HEK293 (cell line): Measurements from ENCODE around the gene GALNTL6.

Source experiments
- CTCF ChIA-PET: fragments of 350-600 bp; formaldehyde crosslinking; extraction: SDS; loops from one replicate; lab custom pipeline; 2021; ENCODE audit warnings: antibody characterized with exemption; lab: Yijun Ruan, JAX
- POLR2A ChIA-PET: fragments of 300-600 bp; formaldehyde crosslinking; extraction: SDS; loops from one replicate; lab custom pipeline; 2020; ENCODE audit warnings: antibody characterized with exemption, inconsistent platforms; lab: Yijun Ruan, JAX
- H3K27ac ChIP-seq: fragments of 200-500 bp; sonication (Bioruptor generic); 2 replicates; pipeline ENCODE4 v1.5.1; 2014; ENCODE audit warnings: low read depth, low read length, control low read depth, inconsistent platforms; ENCODE audit errors: extremely low read depth
- H3K36me3 ChIP-seq, 2 experiments: fragments of 200-500 bp in 1 of 2; sonication (Bioruptor generic) in 1 of 2; 1 replicate in 1 of 2; 2 replicates in 1 of 2; pipeline ENCODE4 v1.5.1; 2014 to 2017; ENCODE audit warnings: inconsistent platforms in 2 of 2, low read length in 2 of 2; ENCODE audit not compliant: control insufficient read depth in 2 of 2, insufficient read depth in 1 of 2
- H3K4me1 ChIP-seq: fragments of 200-500 bp; sonication (Bioruptor generic); 2 replicates; pipeline ENCODE4 v1.5.1; 2014; ENCODE audit warnings: mild to moderate bottlenecking, low read length, inconsistent platforms; ENCODE audit not compliant: control insufficient read depth, insufficient read depth
- H3K4me3 ChIP-seq: 2 replicates; pipeline ENCODE4 v1.5.1; 2011; ENCODE audit warnings: low read depth, mild to moderate bottlenecking, control low read depth, low read length, moderate library complexity
- H3K9me3 ChIP-seq: fragments of 200-500 bp; sonication (Bioruptor generic); 2 replicates; pipeline ENCODE4 v1.5.1; 2014; ENCODE audit warnings: low read depth, low read length, inconsistent platforms; ENCODE audit not compliant: control insufficient read depth, insufficient read depth
- CTCF ChIP-seq: fragments of 450-650 bp; formaldehyde crosslinking; IDR thresholded peaks from 2 replicates; pipeline ENCODE4 v1.5.1; 2016; ENCODE audit warnings: missing biosample characterization, missing genetic modification characterization
- GFI1B ChIP-seq: fragments of 450-650 bp; formaldehyde crosslinking; IDR thresholded peaks from 2 replicates; pipeline ENCODE4 v1.5.1; 2016; ENCODE audit warnings: missing biosample characterization, missing genetic modification characterization
- HOXA7 ChIP-seq: sonication (generic); formaldehyde crosslinking; IDR thresholded peaks from 2 replicates; pipeline ENCODE4 v1.8.1; 2022; ENCODE audit warnings: missing genetic modification reagents, borderline replicate concordance
- INSM2 ChIP-seq: fragments of 450-650 bp; formaldehyde crosslinking; IDR thresholded peaks from 2 replicates; pipeline ENCODE4 v1.5.1; 2016; ENCODE audit warnings: missing biosample characterization, missing genetic modification characterization
- KLF1 ChIP-seq: fragments of 450-650 bp; formaldehyde crosslinking; IDR thresholded peaks from 2 replicates; pipeline ENCODE4 v1.5.1; 2016; ENCODE audit warnings: missing biosample characterization, missing genetic modification characterization
- ZBTB11 ChIP-seq: fragments of 450-650 bp; formaldehyde crosslinking; conservative IDR thresholded peaks from 2 replicates; pipeline ENCODE4 v1.5.1; 2016; ENCODE audit warnings: low read depth, missing biosample characterization, missing genetic modification characterization
- ZNF114 ChIP-seq: fragments of 450-650 bp; formaldehyde crosslinking; IDR thresholded peaks from 2 replicates; pipeline ENCODE4 v1.5.0; 2017; ENCODE audit warnings: missing biosample characterization, missing genetic modification characterization
- ZNF148 ChIP-seq: fragments of 450-650 bp; formaldehyde crosslinking; IDR thresholded peaks from 2 replicates; pipeline ENCODE4 v1.5.0; 2017; ENCODE audit warnings: missing biosample characterization, missing genetic modification characterization, borderline replicate concordance
- ZNF19 ChIP-seq: fragments of 450-650 bp; formaldehyde crosslinking; IDR thresholded peaks from 2 replicates; pipeline ENCODE4; 2016; ENCODE audit warnings: missing biosample characterization, missing genetic modification characterization, low read depth
- ZNF214 ChIP-seq: fragments of 450-650 bp; formaldehyde crosslinking; IDR thresholded peaks from 2 replicates; pipeline ENCODE4 v1.5.1; 2017; ENCODE audit warnings: missing biosample characterization, mild to moderate bottlenecking, missing genetic modification characterization, borderline replicate concordance
- ZNF24 ChIP-seq: fragments of 450-650 bp; formaldehyde crosslinking; IDR thresholded peaks from 2 replicates; pipeline ENCODE4 v1.5.1; 2016; ENCODE audit warnings: missing biosample characterization, missing genetic modification characterization
- ZNF280C ChIP-seq: fragments of 450-650 bp; formaldehyde crosslinking; IDR thresholded peaks from 2 replicates; pipeline ENCODE4 v1.5.1; 2016; ENCODE audit warnings: missing biosample characterization, missing genetic modification characterization
- ZNF449 ChIP-seq: fragments of 450-650 bp; formaldehyde crosslinking; IDR thresholded peaks from 2 replicates; pipeline ENCODE4 v1.5.1; 2017; ENCODE audit warnings: missing biosample characterization, mild to moderate bottlenecking, missing genetic modification characterization, moderate library complexity
- ZNF580 ChIP-seq: fragments of 450-650 bp; formaldehyde crosslinking; IDR thresholded peaks from 2 replicates; pipeline ENCODE4 v1.5.1; 2016; ENCODE audit warnings: missing biosample characterization, missing genetic modification characterization
- ZNF658 ChIP-seq: fragments of 450-650 bp; formaldehyde crosslinking; IDR thresholded peaks from 2 replicates; pipeline ENCODE4; 2016; ENCODE audit warnings: missing biosample characterization, missing genetic modification characterization

The GALNTL6 gene

GRCh38 chr4:172899861-172900260 lies 1086.7 kb downstream of the GALNTL6 start:
- POLR2A ChIA-PET = no interaction called here

More at GRCh38 chr4:172899861-172900260, 1086.7 kb downstream of the GALNTL6 start:
- TF ChIP-seq INSM2 (tag by site-specific recombination) = no peak
- no peak for TF ChIP-seq ZNF214 (tag by site-specific recombination)
- no peak for TF ChIP-seq ZBTB11 (tag by site-specific recombination)
- no peak for TF ChIP-seq KLF1 (tag by site-specific recombination)
- no peak for TF ChIP-seq ZNF280C (tag by site-specific recombination)
- TF ChIP-seq ZNF658 = no peak
- no peak for TF ChIP-seq GFI1B
- no peak for TF ChIP-seq ZNF24 (tag by site-specific recombination)
- no peak for TF ChIP-seq CTCF (tag by site-specific recombination)
- no peak for TF ChIP-seq ZNF148 (tag by site-specific recombination)
- no peak for TF ChIP-seq ZNF580
- TF ChIP-seq ZNF19 (tag by site-specific recombination) = no peak
- no peak for TF ChIP-seq ZNF114 (tag by site-specific recombination)
- TF ChIP-seq HOXA7 (CRISPR knock-in tag) = no peak
- no peak for TF ChIP-seq ZNF449 (tag by site-specific recombination)
- TF ChIP-seq, all 188 proteins: peak for 0
- Histone ChIP-seq H3K4me3 (no peak overlapping the region), H3K4me1 (no peaks in the 10 kb centered on the region; the same call in 1 of the 2 replicates), H3K27ac (no peak overlapping the region), H3K9me3 (no peaks in the 10 kb centered on the region), H3K36me3 (no peaks in the 10 kb centered on the region)
- CTCF ChIA-PET = no interaction called here
